K562 (cell line): ENCODE results near the gene B3GNT4. TPM values are rescaled to one million over a fixed set of nuclear protein-coding genes. Genes with fewer than 3 reads are reported as not detected.

Experiments
- AFF4 ChIP-seq: sonication (generic); formaldehyde crosslinking; IDR thresholded peaks from 2 replicates; pipeline ENCODE4 v1.8.0; 2023; ENCODE audit warnings: mild to moderate bottlenecking, missing genetic modification reagents
- ARID1B ChIP-seq: fragments of 450-650 bp; IDR thresholded peaks from 2 replicates; pipeline ENCODE4 v1.6.1; 2016; ENCODE audit warnings: antibody characterized with exemption, mild to moderate bottlenecking, inconsistent platforms
- ATF7 ChIP-seq: fragments of 450-650 bp; IDR thresholded peaks from 2 replicates; pipeline ENCODE4 v1.7.1; 2014; ENCODE audit warnings: mild to moderate bottlenecking, moderate library complexity
- CBX3 ChIP-seq, 2 experiments: IDR thresholded peaks; 1 replicate in 1 of 2; 2 replicates in 1 of 2; pipeline ENCODE4 v1.6.1; 2012; ENCODE audit warnings: inconsistent platforms in 2 of 2, low read length in 2 of 2, borderline replicate concordance in 1 of 2, control low read depth in 1 of 2
- CHD1 ChIP-seq: fragments of 200-600 bp; sonication (generic); IDR thresholded peaks from one replicate; pipeline ENCODE4 v1.6.1; 2012; ENCODE audit warnings: mild to moderate bottlenecking, moderate library complexity, low read length, inconsistent platforms
- CREB3L1 ChIP-seq: fragments of 450-650 bp; IDR thresholded peaks from 2 replicates; pipeline ENCODE4 v1.6.1; 2014; ENCODE audit warnings: low read depth, mild to moderate bottlenecking, moderate library complexity, borderline replicate concordance
- DACH1 ChIP-seq: fragments of 450-650 bp; IDR thresholded peaks from 2 replicates; pipeline ENCODE4 v1.6.1; 2018; ENCODE audit not compliant: partially characterized antibody
- EGR1 ChIP-seq: fragments of 450-650 bp; conservative IDR thresholded peaks from 2 replicates; pipeline ENCODE4 v1.6.1; 2017; ENCODE audit warnings: mild to moderate bottlenecking
- GTF2A2 ChIP-seq: IDR thresholded peaks from 2 replicates; pipeline ENCODE4 v1.6.1; 2016; ENCODE audit warnings: mild to moderate bottlenecking, missing genetic modification characterization, missing compliant biosample characterization
- HINFP ChIP-seq: fragments of 450-650 bp; conservative IDR thresholded peaks from 2 replicates; pipeline ENCODE4 v1.6.1; 2016; ENCODE audit warnings: missing genetic modification characterization, low read depth, mild to moderate bottlenecking, control low read depth, missing compliant biosample characterization
- MTF1 ChIP-seq: fragments of 250-450 bp; sonication (Bioruptor Pico); IDR thresholded peaks from 2 replicates; pipeline ENCODE4 v1.9.0; 2021; ENCODE audit warnings: moderate library complexity, mild to moderate bottlenecking, inconsistent platforms, borderline replicate concordance
- NR2C1 ChIP-seq, 2 experiments: fragments of 450-650 bp; IDR thresholded peaks; 2 replicates each; pipeline ENCODE4 v1.6.1; 2017; ENCODE audit warnings: mild to moderate bottlenecking in 2 of 2, antibody characterized with exemption in 1 of 2, inconsistent platforms in 1 of 2, missing compliant biosample characterization in 1 of 2, missing genetic modification characterization in 1 of 2
- PHTF2 ChIP-seq: fragments of 250-450 bp; sonication (Bioruptor Pico); IDR thresholded peaks from 2 replicates; pipeline ENCODE4 v1.5.0; 2021; ENCODE audit warnings: mild to moderate bottlenecking
- POLR2AphosphoS5 ChIP-seq: IDR thresholded peaks from 2 replicates; pipeline ENCODE4 v1.6.1; 2011; ENCODE audit warnings: mild to moderate bottlenecking, low read depth, low read length, moderate library complexity; ENCODE audit not compliant: control insufficient read depth, insufficient read depth
- THAP12 ChIP-seq: fragments of 250-450 bp; sonication (Bioruptor Pico); IDR thresholded peaks from 2 replicates; pipeline ENCODE4 v1.9.0; 2021; ENCODE audit warnings: mild to moderate bottlenecking, inconsistent platforms
- THAP7 ChIP-seq: fragments of 250-450 bp; sonication (Bioruptor Pico); IDR thresholded peaks from 2 replicates; pipeline ENCODE4 v1.5.0; 2021
- ZNF143 ChIP-seq: sonication (generic); formaldehyde crosslinking; IDR thresholded peaks from 2 replicates; pipeline ENCODE4 v1.9.0; 2022; ENCODE audit warnings: mild to moderate bottlenecking, missing genetic modification reagents
- polyA plus RNA-seq, 8 experiments: library from polyadenylated mRNA; depleted of rRNA in 4 of 8; stranded (reverse) in 5 of 8; unstranded in 3 of 8; fragments of >200 nt; fragmentation: Nextera tagmentation in 2 of 8; fragmentation: Illumina TruSeq in 1 of 8; extraction: Ambion mirVana in 2 of 8; extraction: Trizol in 1 of 8; gene quantifications; 2 replicates each; pipeline versions ENCODE4 v1.2.1 to v1.2.3, GENCODE V29; 2011 to 2014; ENCODE audit warnings: inconsistent platforms in 1 of 8, missing spikeins in 1 of 8
- total RNA-seq, 7 experiments: library from RNA; depleted of rRNA in 6 of 7; stranded (reverse); fragments of >200 nt in 6 of 7; fragmentation: Illumina TruSeq in 2 of 7; extraction: Trizol in 2 of 7; gene quantifications; 2 replicates each; pipeline versions ENCODE4 v1.2.1 to v1.2.3, GENCODE V29; 2011 to 2021; ENCODE audit warnings: low replicate concordance in 1 of 7

The B3GNT4 gene
- total and polyA plus RNA-seq, 9 of the 15 experiments (the other 6 are each of a cell fraction or from before 2014, with no cell fraction given), result 0.17 to 3.2 (median 1.3) TPM

GRCh38 chr12:122225683-122226365, 22.3 kb downstream of the B3GNT4 start, which contains the start of gene DIABLO (continued):
- TF ChIP-seq MTF1 (CRISPR knock-in tag) (no peak), ATF7 (peak; percentile 87), CREB3L1 (peak; percentile 77), PHTF2 (CRISPR knock-in tag) (no peak), POLR2AphosphoS5 (peak; percentile 90), THAP12 (peak; percentile 86), GTF2A2 (tag) (no peak), ARID1B (no peak), CBX3 (IDR thresholded peaks at IDR 0.05; ENCODE audit: borderline replicate concordance in 1 of 2, low read length in 2 of 2) (no peak; a peak in 1 of 3 replicates), THAP7 (CRISPR knock-in tag) (0 out of 2 replicates have a peak, but pooled peaks have one; percentile 39), CHD1 (peak; percentile 48), ZNF143 (CRISPR knock-in tag) (no peak), EGR1 (peak; percentile 69), NR2C1 (IDR thresholded peaks at IDR 0.05) (peak; percentile 70), NR2C1 (tag; IDR thresholded peaks at IDR 0.05) (peak; percentile 69), DACH1 (peak; percentile 69), AFF4 (CRISPR knock-in tag) (peak; percentile 96), HINFP (tag) (no peak)
